Measurements from ENCODE around the gene SPACA4. TPM values are rescaled to one million over a fixed set of nuclear protein-coding genes. Genes with fewer than 3 reads are reported as not detected.

SPACA4 gene
- polyA plus RNA-seq, 4 donors: 0.22 to 4.9 TPM; not detected in 2

GRCh38 chr19:48644355-48644754, 37.8 kb downstream of the SPACA4 start:
- no peak for FAIRE-seq

GRCh38 chr19:48644839-48645619, 38.5 kb downstream of the SPACA4 start:
- Histone ChIP-seq H3K4me1 (ENCODE audit: control insufficient read depth in 3 of 3, insufficient read depth in 2 of 3, low read depth in 1 of 3, low read length in 2 of 3) (peaks cover 0 to 16% (median 0%) of the 10 kb centered on the region in 3 donors), H3K27me3 (ENCODE audit: control insufficient read depth in 3 of 3, insufficient read depth in 3 of 3, low read length in 3 of 3) (peaks cover 0 to 3% (median 0%) of the 10 kb centered on the region in 3 donors), H3K27ac (ENCODE audit: low read depth in 1 of 3, low read length in 2 of 3) (peak overlapping the region; percentile 34 to 76 (median 67)), H3K9me3 (ENCODE audit: control insufficient read depth in 2 of 2, insufficient read depth in 1 of 2, low read depth in 1 of 2, low read length in 1 of 2) (no peaks in the 10 kb centered on the region), H3K4me3 (ENCODE audit: low read depth in 1 of 3, low read length in 3 of 3) (peak overlapping the region; percentile 17 to 54 (median 50)), H3K36me3 (ENCODE audit: control insufficient read depth in 3 of 3, insufficient read depth in 2 of 3, low read depth in 1 of 3, low read length in 3 of 3) (no peaks in the 10 kb centered on the region)
- DNase-seq: peak; percentile 77 to 83
- 2 to 3% (median 3%) methylated on average over 25 of the region's 25 CpGs for WGBS, 3 donors
- FAIRE-seq: no peak

More at GRCh38 chr19:48644355-48644754, 37.8 kb downstream of the SPACA4 start:
- Histone ChIP-seq H3K9me3 (ENCODE audit: control insufficient read depth in 2 of 2, insufficient read depth in 1 of 2, low read depth in 1 of 2, low read length in 1 of 2) (no peaks in the 10 kb centered on the region), H3K4me3 (ENCODE audit: low read depth in 1 of 3, low read length in 3 of 3) (no peak overlapping the region), H3K27ac (ENCODE audit: low read depth in 1 of 3, low read length in 2 of 3) (no peak overlapping the region), H3K4me1 (ENCODE audit: control insufficient read depth in 3 of 3, insufficient read depth in 2 of 3, low read depth in 1 of 3, low read length in 2 of 3) (peaks cover 0 to 16% (median 0%) of the 10 kb centered on the region in 3 donors), H3K36me3 (ENCODE audit: control insufficient read depth in 3 of 3, insufficient read depth in 2 of 3, low read depth in 1 of 3, low read length in 3 of 3) (no peaks in the 10 kb centered on the region), H3K27me3 (ENCODE audit: control insufficient read depth in 3 of 3, insufficient read depth in 3 of 3, low read length in 3 of 3) (peaks cover 0 to 8% (median 0%) of the 10 kb centered on the region in 3 donors)
- WGBS, 3 donors: 69 to 77% (median 73%) methylated on average over 4 of the region's 4 CpGs
- no peak for DNase-seq

- peak overlapping the region; percentile 34 to 76 (median 67) for H3K27ac ChIP-seq (ENCODE audit: low read depth in 1 of 3, low read length in 2 of 3)
- 1 to 5% (median 4%) methylated on average over 5 to 6 of the region's 6 CpGs for WGBS, 3 donors
- no peak for FAIRE-seq
These were observed 39.1 kb downstream of the SPACA4 start for GRCh38 chr19:48645620-48646000.

GRCh38 chr19:48646001-48646721, 39.6 kb downstream of the SPACA4 start, which contains the start of gene CA11:
Gene CA11, minus strand, starts transcription at chr19:48646187. Its CDS starts 555 bp downstream, at chr19:48645632.
- FAIRE-seq: no peak
- H3K4me1 ChIP-seq (ENCODE audit: control insufficient read depth in 3 of 3, insufficient read depth in 2 of 3, low read depth in 1 of 3, low read length in 2 of 3): peaks cover 0 to 16% (median 0%) of the 10 kb centered on the region in 3 donors
- whole genome bisulfite sequencing, 3 donors: 1% methylated on average over 31 to 33 of the region's 33 CpGs

More at GRCh38 chr19:48645620-48646000, 39.1 kb downstream of the SPACA4 start:
- DNase-seq: peak in 1 of 2 donors; percentile 43
- peak overlapping the region in 2 of 3 donors; percentile 50 to 54 for H3K4me3 ChIP-seq (ENCODE audit: low read depth in 1 of 3, low read length in 3 of 3)
- no peaks in the 10 kb centered on the region for H3K36me3 ChIP-seq (ENCODE audit: control insufficient read depth in 3 of 3, insufficient read depth in 2 of 3, low read depth in 1 of 3, low read length in 3 of 3)
- no peaks in the 10 kb centered on the region for H3K9me3 ChIP-seq (ENCODE audit: control insufficient read depth in 2 of 2, insufficient read depth in 1 of 2, low read depth in 1 of 2, low read length in 1 of 2)
- H3K4me1 ChIP-seq (ENCODE audit: control insufficient read depth in 3 of 3, insufficient read depth in 2 of 3, low read depth in 1 of 3, low read length in 2 of 3): peaks cover 0 to 16% (median 0%) of the 10 kb centered on the region in 3 donors
- H3K27me3 ChIP-seq (ENCODE audit: control insufficient read depth in 3 of 3, insufficient read depth in 3 of 3, low read length in 3 of 3): peaks cover 0 to 3% (median 0%) of the 10 kb centered on the region in 3 donors

GRCh38 chr19:48646722-48647216, 40.2 kb downstream of the SPACA4 start:
- no peak overlapping the region for H3K27ac ChIP-seq (ENCODE audit: low read depth in 1 of 3, low read length in 2 of 3)
- H3K36me3 ChIP-seq (ENCODE audit: control insufficient read depth in 3 of 3, insufficient read depth in 2 of 3, low read depth in 1 of 3, low read length in 3 of 3): no peaks in the 10 kb centered on the region
- H3K4me1 ChIP-seq (ENCODE audit: control insufficient read depth in 3 of 3, insufficient read depth in 2 of 3, low read depth in 1 of 3, low read length in 2 of 3): peaks cover 0 to 16% (median 0%) of the 10 kb centered on the region in 3 donors
- H3K4me3 ChIP-seq (ENCODE audit: low read depth in 1 of 3, low read length in 3 of 3): peak overlapping the region in 1 of 3 donors; percentile 50
- DNase-seq (no peak), FAIRE-seq (no peak)
- 10 to 30% (median 26%) methylated on average over 3 to 9 of the region's 10 CpGs for WGBS, 3 donors
- no peaks in the 10 kb centered on the region for H3K9me3 ChIP-seq (ENCODE audit: control insufficient read depth in 2 of 2, insufficient read depth in 1 of 2, low read depth in 1 of 2, low read length in 1 of 2)
- peaks cover 0 to 3% (median 0%) of the 10 kb centered on the region in 3 donors for H3K27me3 ChIP-seq (ENCODE audit: control insufficient read depth in 3 of 3, insufficient read depth in 3 of 3, low read length in 3 of 3)

More at GRCh38 chr19:48646001-48646721, 39.6 kb downstream of the SPACA4 start, which contains the start of gene CA11:
- Histone ChIP-seq H3K4me3 (ENCODE audit: low read depth in 1 of 3, low read length in 3 of 3) (peak within 1 kb of the TSS; percentile 17 to 54 (median 50)), H3K36me3 (ENCODE audit: control insufficient read depth in 3 of 3, insufficient read depth in 2 of 3, low read depth in 1 of 3, low read length in 3 of 3) (no peaks in the 10 kb centered on the region), H3K27ac (ENCODE audit: low read depth in 1 of 3, low read length in 2 of 3) (peak within 1 kb of the TSS; percentile 34 to 76 (median 67)), H3K9me3 (ENCODE audit: control insufficient read depth in 2 of 2, insufficient read depth in 1 of 2, low read depth in 1 of 2, low read length in 1 of 2) (no peaks in the 10 kb centered on the region), H3K27me3 (ENCODE audit: control insufficient read depth in 3 of 3, insufficient read depth in 3 of 3, low read length in 3 of 3) (peaks cover 0 to 3% (median 0%) of the 10 kb centered on the region in 3 donors)
- DNase-seq: peak; percentile 85 to 93

GRCh38 chr19:48648134-48648533, 41.6 kb downstream of the SPACA4 start:
- FAIRE-seq (no peak), DNase-seq (no peak)
- Histone ChIP-seq H3K36me3 (ENCODE audit: control insufficient read depth in 3 of 3, insufficient read depth in 2 of 3, low read depth in 1 of 3, low read length in 3 of 3) (no peaks in the 10 kb centered on the region), H3K4me1 (ENCODE audit: control insufficient read depth in 3 of 3, insufficient read depth in 2 of 3, low read depth in 1 of 3, low read length in 2 of 3) (peaks cover 0 to 16% (median 0%) of the 10 kb centered on the region in 3 donors), H3K27me3 (ENCODE audit: control insufficient read depth in 3 of 3, insufficient read depth in 3 of 3, low read length in 3 of 3) (peaks cover 0 to 3% (median 0%) of the 10 kb centered on the region in 3 donors), H3K4me3 (ENCODE audit: low read depth in 1 of 3, low read length in 3 of 3) (no peak overlapping the region), H3K9me3 (ENCODE audit: control insufficient read depth in 2 of 2, insufficient read depth in 1 of 2, low read depth in 1 of 2, low read length in 1 of 2) (no peaks in the 10 kb centered on the region), H3K27ac (ENCODE audit: low read depth in 1 of 3, low read length in 2 of 3) (no peak overlapping the region)
- 75 to 89% (median 79%) methylated on average over 2 of the region's 2 CpGs for WGBS, 3 donors

GRCh38 chr19:48650974-48651682, 44.6 kb downstream of the SPACA4 start:
- no peak overlapping the region for H3K4me3 ChIP-seq (ENCODE audit: low read depth in 1 of 3, low read length in 3 of 3)
- no peaks in the 10 kb centered on the region for H3K27me3 ChIP-seq (ENCODE audit: control insufficient read depth in 3 of 3, insufficient read depth in 3 of 3, low read length in 3 of 3)
- FAIRE-seq: no peak
- 82 to 87% (median 83%) methylated on average over 12 of the region's 12 CpGs for WGBS, 3 donors
- H3K27ac ChIP-seq (ENCODE audit: low read depth in 1 of 3, low read length in 2 of 3): no peak overlapping the region
- H3K9me3 ChIP-seq (ENCODE audit: control insufficient read depth in 2 of 2, insufficient read depth in 1 of 2, low read depth in 1 of 2, low read length in 1 of 2): no peaks in the 10 kb centered on the region
- H3K36me3 ChIP-seq (ENCODE audit: control insufficient read depth in 3 of 3, insufficient read depth in 2 of 3, low read depth in 1 of 3, low read length in 3 of 3): no peaks in the 10 kb centered on the region
- peaks cover 0 to 8% (median 0%) of the 10 kb centered on the region in 3 donors for H3K4me1 ChIP-seq (ENCODE audit: control insufficient read depth in 3 of 3, insufficient read depth in 2 of 3, low read depth in 1 of 3, low read length in 2 of 3)
- no peak for DNase-seq

All from small intestine (tissue), 7 donors.